ENCODE measurements around the gene RPL22L1.

RPL22L1 gene

GRCh38 chr3:170907637-170908234 is 37.7 kb upstream of the RPL22L1 start:
- peak overlapping the region; percentile 84 for H2BK5ac ChIP-seq (ENCODE audit: low read depth, low read length, poor library complexity, severe bottlenecking)
- peak overlapping the region; percentile 94 for H2BK15ac ChIP-seq (ENCODE audit: low read depth, poor library complexity, severe bottlenecking)
- H3K36me3 ChIP-seq (ENCODE audit: control insufficient read depth in 1 of 2, insufficient read depth in 2 of 2, low read depth in 1 of 2, low read length in 2 of 2) = peaks cover 0 to 5% of the 10 kb centered on the region in 2 experiments
- peak overlapping the region; percentile 90 for H4K8ac ChIP-seq (ENCODE audit: low read length)
- no peak overlapping the region for H2AK5ac ChIP-seq (ENCODE audit: low read length, severe bottlenecking)
- WGBS = 9% methylated on average over 27 of the region's 33 CpGs
- H3K14ac ChIP-seq (ENCODE audit: low read length in 2 of 2) = peak overlapping the region in 1 of 2 experiments; percentile 23
- no peak overlapping the region for H4K91ac ChIP-seq (ENCODE audit: low read length)
- peaks cover 16% of the 10 kb centered on the region for H3K9me3 ChIP-seq (ENCODE audit: control insufficient read depth, low read length)
- H3K79me1 ChIP-seq (replicated peaks; ENCODE audit: low read length, poor library complexity, severe bottlenecking) = peaks cover 14% of the 10 kb centered on the region
- H3K4ac ChIP-seq (ENCODE audit: low read depth in 1 of 2, low read length in 2 of 2) = peak overlapping the region in 1 of 2 experiments; percentile 32
- no peak overlapping the region for H3K27ac ChIP-seq (ENCODE audit: low read length, poor library complexity, severe bottlenecking)
- peak overlapping the region; percentile 86 for H3K9ac ChIP-seq (ENCODE audit: low read length)
- peak overlapping the region; percentile 72 for H2AFZ ChIP-seq (ENCODE audit: low read depth, low read length)
- H3K4me1 ChIP-seq (ENCODE audit: control insufficient read depth, insufficient read depth, low read depth, low read length) = peaks cover 7% of the 10 kb centered on the region
- DNase-seq = peak; percentile 48
- no peaks in the 10 kb centered on the region for H3K27me3 ChIP-seq (ENCODE audit: control insufficient read depth in 1 of 2, insufficient read depth in 1 of 2, low read length in 2 of 2)
- H3K4me3 ChIP-seq (ENCODE audit: insufficient read depth in 1 of 2, low read depth in 1 of 2, low read length in 2 of 2) = peak overlapping the region; percentile 77 to 96
- H3K23ac ChIP-seq (ENCODE audit: low read length in 2 of 2) = peak overlapping the region in 1 of 2 experiments; percentile 83
- H3K4me2 ChIP-seq (ENCODE audit: low read length, poor library complexity, severe bottlenecking) = peak overlapping the region; percentile 55
- no peak overlapping the region for H2BK12ac ChIP-seq (ENCODE audit: low read length in 2 of 2)
- H2BK120ac ChIP-seq (ENCODE audit: low read depth, low read length) = peak overlapping the region; percentile 61
- peak overlapping the region; percentile 71 to 86 for H3K18ac ChIP-seq (ENCODE audit: low read depth in 1 of 2, low read length in 2 of 2)

DNA sequence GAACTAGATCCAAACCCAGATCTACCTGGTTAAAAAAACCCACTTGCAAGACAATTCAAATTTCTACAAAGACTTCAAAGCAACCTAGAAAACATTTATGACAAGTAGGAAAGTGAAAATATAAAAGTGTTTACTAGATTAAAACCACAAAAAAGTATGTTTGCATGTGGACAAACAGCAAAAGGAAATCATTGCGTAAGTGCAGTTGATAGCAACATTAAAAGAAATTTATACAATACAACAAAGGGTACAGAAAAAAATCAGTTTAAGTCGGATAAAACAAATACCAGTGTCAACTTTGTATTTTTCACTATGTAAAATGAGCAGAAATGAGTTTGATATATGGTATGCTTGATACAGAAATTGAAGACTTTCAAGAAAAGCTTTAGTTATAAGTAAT is 35.9 kb upstream of the RPL22L1 start:
- Histone ChIP-seq H2BK120ac (ENCODE audit: low read depth, low read length) (no peak overlapping the region), H2BK15ac (ENCODE audit: low read depth, poor library complexity, severe bottlenecking) (no peak overlapping the region), H3K27ac (ENCODE audit: low read length, poor library complexity, severe bottlenecking) (no peak overlapping the region), H3K23ac (ENCODE audit: low read length in 2 of 2) (no peak overlapping the region), H3K79me1 (replicated peaks; ENCODE audit: low read length, poor library complexity, severe bottlenecking) (peaks cover 19% of the 10 kb centered on the region), H3K4ac (ENCODE audit: low read depth in 1 of 2, low read length in 2 of 2) (no peak overlapping the region), H3K18ac (ENCODE audit: low read depth in 1 of 2, low read length in 2 of 2) (no peak overlapping the region), H3K4me1 (ENCODE audit: control insufficient read depth, insufficient read depth, low read depth, low read length) (peaks cover 7% of the 10 kb centered on the region), H4K91ac (ENCODE audit: low read length) (no peak overlapping the region), H4K8ac (ENCODE audit: low read length) (no peak overlapping the region), H3K14ac (ENCODE audit: low read length in 2 of 2) (no peak overlapping the region), H2BK12ac (ENCODE audit: low read length in 2 of 2) (no peak overlapping the region), H3K9me3 (ENCODE audit: control insufficient read depth, low read length) (peaks cover 4% of the 10 kb centered on the region), H2AFZ (ENCODE audit: low read depth, low read length) (no peak overlapping the region), H3K9ac (ENCODE audit: low read length) (peak overlapping the region; percentile 86), H3K4me3 (ENCODE audit: insufficient read depth in 1 of 2, low read depth in 1 of 2, low read length in 2 of 2) (peak overlapping the region in 1 of 2 experiments; percentile 96), H2AK5ac (ENCODE audit: low read length, severe bottlenecking) (no peak overlapping the region), H3K36me3 (ENCODE audit: control insufficient read depth in 1 of 2, insufficient read depth in 2 of 2, low read depth in 1 of 2, low read length in 2 of 2) (peaks cover 0 to 13% of the 10 kb centered on the region in 2 experiments), H3K27me3 (ENCODE audit: control insufficient read depth in 1 of 2, insufficient read depth in 1 of 2, low read length in 2 of 2) (no peaks in the 10 kb centered on the region), H2BK5ac (ENCODE audit: low read depth, low read length, poor library complexity, severe bottlenecking) (no peak overlapping the region), H3K4me2 (ENCODE audit: low read length, poor library complexity, severe bottlenecking) (no peak overlapping the region)
- WGBS = no CpG with 5 or more reads among the region's 2 CpGs
- DNase-seq = no peak

- H3K4me2 ChIP-seq (ENCODE audit: low read length, poor library complexity, severe bottlenecking) = no peak overlapping the region
- H3K23ac ChIP-seq (ENCODE audit: low read length in 2 of 2) = no peak overlapping the region
- no peak overlapping the region for H2BK5ac ChIP-seq (ENCODE audit: low read depth, low read length, poor library complexity, severe bottlenecking)
- H3K4me1 ChIP-seq (ENCODE audit: control insufficient read depth, insufficient read depth, low read depth, low read length) = peaks cover 3% of the 10 kb centered on the region
- WGBS = 96% methylated on average over 3 of the region's 3 CpGs
- H3K4ac ChIP-seq (ENCODE audit: low read depth in 1 of 2, low read length in 2 of 2) = no peak overlapping the region
- no peak overlapping the region for H3K4me3 ChIP-seq (ENCODE audit: insufficient read depth in 1 of 2, low read depth in 1 of 2, low read length in 2 of 2)
- no peak for DNase-seq
- no peak overlapping the region for H3K18ac ChIP-seq (ENCODE audit: low read depth in 1 of 2, low read length in 2 of 2)
- no peak overlapping the region for H4K8ac ChIP-seq (ENCODE audit: low read length)
- peaks cover 22% of the 10 kb centered on the region for H3K79me1 ChIP-seq (replicated peaks; ENCODE audit: low read length, poor library complexity, severe bottlenecking)
- no peak overlapping the region for H2BK12ac ChIP-seq (ENCODE audit: low read length in 2 of 2)
- H2BK15ac ChIP-seq (ENCODE audit: low read depth, poor library complexity, severe bottlenecking) = no peak overlapping the region
- no peak overlapping the region for H2AFZ ChIP-seq (ENCODE audit: low read depth, low read length)
- H3K36me3 ChIP-seq (ENCODE audit: control insufficient read depth in 1 of 2, insufficient read depth in 2 of 2, low read depth in 1 of 2, low read length in 2 of 2) = peaks cover 0 to 24% of the 10 kb centered on the region in 2 experiments
- H2AK5ac ChIP-seq (ENCODE audit: low read length, severe bottlenecking) = no peak overlapping the region
- H2BK120ac ChIP-seq (ENCODE audit: low read depth, low read length) = no peak overlapping the region
- no peak overlapping the region for H3K27ac ChIP-seq (ENCODE audit: low read length, poor library complexity, severe bottlenecking)
- no peak overlapping the region for H3K9ac ChIP-seq (ENCODE audit: low read length)
- no peaks in the 10 kb centered on the region for H3K9me3 ChIP-seq (ENCODE audit: control insufficient read depth, low read length)
- H3K27me3 ChIP-seq (ENCODE audit: control insufficient read depth in 1 of 2, insufficient read depth in 1 of 2, low read length in 2 of 2) = no peaks in the 10 kb centered on the region
- no peak overlapping the region for H3K14ac ChIP-seq (ENCODE audit: low read length in 2 of 2)
- H4K91ac ChIP-seq (ENCODE audit: low read length) = no peak overlapping the region
These were observed 33.1 kb upstream of the RPL22L1 start for GRCh38 chr3:170903123-170903522.

- Histone ChIP-seq H4K91ac (ENCODE audit: low read length) (no peak overlapping the region), H2BK15ac (ENCODE audit: low read depth, poor library complexity, severe bottlenecking) (no peak overlapping the region), H3K14ac (ENCODE audit: low read length in 2 of 2) (no peak overlapping the region), H3K4ac (ENCODE audit: low read depth in 1 of 2, low read length in 2 of 2) (no peak overlapping the region), H3K4me1 (ENCODE audit: control insufficient read depth, insufficient read depth, low read depth, low read length) (peaks cover 1% of the 10 kb centered on the region), H2AFZ (ENCODE audit: low read depth, low read length) (no peak overlapping the region), H3K9me3 (ENCODE audit: control insufficient read depth, low read length) (no peaks in the 10 kb centered on the region), H3K36me3 (ENCODE audit: control insufficient read depth in 1 of 2, insufficient read depth in 2 of 2, low read depth in 1 of 2, low read length in 2 of 2) (peaks cover 7 to 45% of the 10 kb centered on the region in 2 experiments), H3K27ac (ENCODE audit: low read length, poor library complexity, severe bottlenecking) (no peak overlapping the region), H2BK5ac (ENCODE audit: low read depth, low read length, poor library complexity, severe bottlenecking) (no peak overlapping the region), H3K4me3 (ENCODE audit: insufficient read depth in 1 of 2, low read depth in 1 of 2, low read length in 2 of 2) (no peak overlapping the region), H3K27me3 (ENCODE audit: control insufficient read depth in 1 of 2, insufficient read depth in 1 of 2, low read length in 2 of 2) (no peaks in the 10 kb centered on the region), H2BK12ac (ENCODE audit: low read length in 2 of 2) (no peak overlapping the region), H3K23ac (ENCODE audit: low read length in 2 of 2) (no peak overlapping the region), H3K18ac (ENCODE audit: low read depth in 1 of 2, low read length in 2 of 2) (no peak overlapping the region), H3K4me2 (ENCODE audit: low read length, poor library complexity, severe bottlenecking) (no peak overlapping the region), H2AK5ac (ENCODE audit: low read length, severe bottlenecking) (no peak overlapping the region), H3K79me1 (replicated peaks; ENCODE audit: low read length, poor library complexity, severe bottlenecking) (peaks cover 16% of the 10 kb centered on the region), H2BK120ac (ENCODE audit: low read depth, low read length) (no peak overlapping the region), H3K9ac (ENCODE audit: low read length) (no peak overlapping the region), H4K8ac (ENCODE audit: low read length) (no peak overlapping the region)
- WGBS = no CpG with 5 or more reads among the region's 1 CpG
- DNase-seq = no peak
These were observed 29.5 kb upstream of the RPL22L1 start for GRCh38 chr3:170899455-170899854.

Data from mesenchymal stem cell (in vitro differentiated cells and primary cell).